WI38 (cell line): ENCODE data around the gene FAM156B.
"Not testable (repeated sequence)": the region's sequence is repeated elsewhere in the genome, so short reads cannot be mapped to it uniquely, and the experiment has no call there.

Experiments used
- H3K4me3 ChIP-seq: 2 replicates; pipeline ENCODE4 v1.5.1; 2011; ENCODE audit warnings: low read depth, mild to moderate bottlenecking, control low read depth, low read length
- TF ChIP-seq, protein P1 (sequence below): IDR thresholded peaks from 2 replicates; pipeline ENCODE4 v1.5.1; 2012; ENCODE audit warnings: low read depth, mild to moderate bottlenecking, control low read depth, low read length

FAM156B gene

DNA sequence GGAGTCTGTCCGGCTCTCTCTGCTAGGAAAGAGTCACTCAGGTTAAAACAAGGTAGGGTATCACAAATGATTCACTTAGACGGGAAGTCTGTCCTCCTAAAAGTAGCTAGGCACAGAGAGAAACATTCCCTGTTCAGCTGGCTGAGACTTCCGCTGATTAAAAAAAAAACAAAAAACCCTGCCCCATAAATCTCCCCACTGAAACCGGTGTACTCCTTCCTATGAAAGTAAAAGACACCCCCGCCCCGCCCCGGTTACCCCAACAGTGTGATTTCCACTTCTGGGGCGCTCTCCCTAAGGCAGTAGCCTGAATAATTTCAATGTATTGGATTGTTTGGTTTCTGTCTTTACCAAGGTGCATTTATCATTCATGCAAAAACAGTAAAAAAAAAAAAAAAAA lies 692 bp upstream of the FAM156B start:
- H3K4me3 ChIP-seq = not testable (repeated sequence)

DNA sequence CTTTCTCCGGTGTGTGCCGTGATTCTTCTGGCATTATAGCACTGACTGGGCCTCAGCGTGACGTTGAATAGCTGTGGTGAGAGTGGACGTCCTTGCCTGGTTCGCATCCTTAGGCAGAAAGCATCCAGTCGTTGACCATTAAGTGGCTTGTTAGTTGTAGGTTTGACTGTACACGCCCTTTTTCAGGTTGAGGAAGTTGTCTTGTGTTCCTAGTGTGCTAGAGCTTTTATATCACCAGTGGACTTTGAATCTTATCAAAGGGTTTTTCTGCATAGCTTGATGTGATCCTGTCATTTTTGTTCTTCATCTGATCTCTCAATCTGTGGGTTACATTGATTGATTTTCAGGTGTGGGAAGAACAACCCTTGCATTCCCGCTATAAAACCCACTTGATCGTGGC lies 8.4 kb downstream of the FAM156B start:
- not testable (repeated sequence) for H3K4me3 ChIP-seq

DNA sequence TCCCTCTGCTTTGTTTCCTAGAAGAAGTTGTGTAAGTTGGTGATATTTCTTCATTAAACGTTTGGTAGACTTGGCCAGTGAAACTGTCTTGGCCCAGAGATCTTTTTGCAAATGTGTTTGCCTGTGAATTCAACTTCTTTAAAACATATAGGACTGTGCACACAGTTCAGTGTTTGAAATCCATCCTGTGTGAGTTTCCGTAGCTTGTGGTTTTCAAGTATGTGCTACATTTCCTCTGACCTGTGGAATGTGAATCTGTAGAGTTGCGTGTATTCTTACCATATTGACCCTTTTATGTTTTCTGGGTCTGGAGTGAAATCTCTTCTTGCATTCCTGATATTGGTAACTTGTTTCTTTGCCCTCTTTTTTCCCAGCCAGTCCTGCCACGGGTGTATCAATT lies 8.9 kb downstream of the FAM156B start:
- not testable (repeated sequence) for H3K4me3 ChIP-seq

DNA sequence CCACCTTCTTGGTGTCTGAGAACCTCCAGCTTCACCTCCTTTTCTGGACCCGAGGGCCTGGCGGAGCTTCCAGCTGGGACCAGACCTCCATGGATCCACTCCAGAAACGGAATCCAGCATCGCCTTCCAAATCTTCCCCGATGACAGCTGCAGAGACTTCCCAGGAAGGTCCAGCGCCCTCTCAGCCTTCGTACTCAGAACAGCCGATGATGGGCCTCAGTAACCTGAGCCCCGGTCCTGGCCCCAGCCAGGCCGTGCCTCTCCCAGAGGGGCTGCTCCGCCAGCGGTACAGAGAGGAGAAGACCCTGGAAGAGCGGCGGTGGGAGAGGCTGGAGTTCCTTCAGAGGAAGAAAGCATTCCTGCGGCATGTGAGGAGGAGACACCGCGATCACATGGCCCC lies 10.0 kb downstream of the FAM156B start:
- not testable (repeated sequence) for H3K4me3 ChIP-seq

DNA sequence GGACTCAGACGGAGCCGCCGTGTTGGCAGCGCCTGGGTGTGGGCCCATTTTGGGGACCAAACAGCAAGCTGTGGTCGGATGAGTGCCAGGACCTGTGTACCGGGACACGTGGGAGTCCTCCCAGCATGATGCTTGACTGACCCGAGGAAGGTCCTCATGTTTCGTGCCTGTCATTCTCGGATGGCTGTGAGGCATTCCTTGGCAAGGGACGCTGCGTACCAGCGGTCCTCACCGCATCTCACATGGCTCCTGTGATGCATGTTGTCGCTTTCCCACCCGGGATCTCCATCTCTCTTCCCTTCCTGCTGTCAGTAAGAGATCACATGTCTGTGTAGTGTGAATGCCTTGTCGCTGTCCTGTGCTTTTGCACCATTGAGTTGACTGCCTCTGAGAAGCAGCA lies 10.8 kb downstream of the FAM156B start:
- not testable (repeated sequence) for H3K4me3 ChIP-seq

DNA sequence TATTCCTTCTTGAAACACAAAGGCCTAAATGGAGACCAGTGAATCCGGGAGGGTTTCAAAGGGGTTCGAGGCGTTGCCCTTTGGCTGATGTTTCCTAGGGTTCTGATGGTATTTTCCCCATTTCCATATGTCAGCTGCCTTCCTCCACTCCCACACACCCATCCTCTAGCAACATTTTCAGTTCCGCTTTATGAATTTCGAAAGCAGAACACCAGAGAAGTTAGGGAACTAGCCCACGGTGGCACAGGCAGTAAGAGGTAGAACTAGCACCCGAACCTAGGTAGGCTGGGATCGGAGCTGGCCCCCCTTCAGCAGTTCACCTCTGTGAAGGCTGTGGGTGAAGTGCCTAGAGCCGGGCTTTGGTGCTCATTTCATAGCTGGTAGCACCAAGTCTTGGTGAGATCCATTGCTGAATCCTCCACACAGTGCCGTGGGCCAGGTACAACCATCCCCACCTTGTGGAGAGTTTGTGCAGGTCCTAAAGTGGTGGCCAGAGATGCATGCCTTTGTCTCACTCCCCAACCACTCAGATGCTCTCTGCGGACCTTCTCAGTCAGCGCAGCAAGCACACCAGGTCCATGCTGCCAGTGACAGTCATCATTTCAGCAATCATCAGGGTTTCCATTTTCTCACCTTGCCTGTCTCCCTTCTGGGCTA lies 12.3 kb downstream of the FAM156B start:
- H3K4me3 ChIP-seq = not testable (repeated sequence)

DNA sequence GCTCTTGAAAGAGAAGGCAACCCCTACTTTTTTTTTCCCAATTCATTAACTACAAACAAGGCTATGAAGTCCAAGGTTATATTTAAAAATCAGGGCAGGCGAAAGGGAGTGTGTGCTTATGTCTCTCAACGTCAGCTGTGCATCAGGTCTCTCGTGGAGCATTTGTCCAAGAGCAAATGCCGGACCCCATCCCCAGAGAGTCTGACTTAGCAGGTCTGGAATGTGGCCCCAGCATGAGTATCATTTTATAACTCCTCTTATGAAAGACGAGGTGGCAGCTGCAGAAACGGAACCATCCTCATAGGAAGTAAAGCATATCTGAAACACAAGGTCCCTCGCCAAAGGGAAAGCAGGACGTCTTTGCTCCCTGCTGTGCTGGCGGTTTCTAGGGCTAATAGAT lies 16.6 kb downstream of the FAM156B start:
- H3K4me3 ChIP-seq = not testable (repeated sequence)

DNA sequence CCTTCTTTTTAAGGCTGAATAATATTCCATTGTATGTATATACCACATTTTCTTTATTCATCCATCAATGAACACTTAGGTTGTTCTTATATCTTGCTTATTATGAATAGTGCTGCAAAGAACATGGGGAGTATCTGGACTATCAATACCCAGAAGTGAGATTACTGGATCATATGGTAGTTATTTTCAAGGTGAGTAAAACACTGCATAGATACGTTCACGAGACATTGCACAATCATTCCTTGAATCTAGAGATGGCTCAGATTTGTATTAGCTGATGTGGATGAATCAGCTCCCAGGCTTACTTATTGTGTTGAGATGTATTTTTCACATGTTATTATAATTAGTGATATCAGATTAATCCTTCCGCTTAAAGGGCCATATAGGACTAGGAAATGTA lies 17.6 kb downstream of the FAM156B start:
- not testable (repeated sequence) for H3K4me3 ChIP-seq

DNA sequence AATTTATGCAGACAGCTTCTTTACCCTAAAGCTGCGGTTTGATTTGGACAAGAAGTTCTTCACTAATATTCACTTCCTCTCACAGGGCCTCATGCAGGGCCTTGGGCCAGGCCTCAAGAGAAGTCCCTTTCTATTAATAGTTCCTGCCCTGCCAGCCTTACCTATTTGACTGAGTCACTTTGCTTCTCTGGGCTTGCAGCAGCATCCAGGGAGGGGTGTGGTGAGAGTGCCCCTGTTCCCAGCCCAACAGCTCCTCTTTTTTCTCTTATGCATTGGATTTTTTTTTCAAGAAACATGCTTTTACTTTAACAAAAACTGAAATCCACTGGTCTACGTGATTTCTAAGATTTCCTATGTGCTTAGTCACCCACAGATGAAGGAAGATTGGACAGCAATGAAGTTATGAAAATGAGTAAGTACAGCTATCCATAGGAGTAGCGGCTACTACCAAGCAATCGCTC lies 26.7 kb downstream of the FAM156B start:
- no peak overlapping the region for H3K4me3 ChIP-seq
- TF ChIP-seq, protein P1, sequence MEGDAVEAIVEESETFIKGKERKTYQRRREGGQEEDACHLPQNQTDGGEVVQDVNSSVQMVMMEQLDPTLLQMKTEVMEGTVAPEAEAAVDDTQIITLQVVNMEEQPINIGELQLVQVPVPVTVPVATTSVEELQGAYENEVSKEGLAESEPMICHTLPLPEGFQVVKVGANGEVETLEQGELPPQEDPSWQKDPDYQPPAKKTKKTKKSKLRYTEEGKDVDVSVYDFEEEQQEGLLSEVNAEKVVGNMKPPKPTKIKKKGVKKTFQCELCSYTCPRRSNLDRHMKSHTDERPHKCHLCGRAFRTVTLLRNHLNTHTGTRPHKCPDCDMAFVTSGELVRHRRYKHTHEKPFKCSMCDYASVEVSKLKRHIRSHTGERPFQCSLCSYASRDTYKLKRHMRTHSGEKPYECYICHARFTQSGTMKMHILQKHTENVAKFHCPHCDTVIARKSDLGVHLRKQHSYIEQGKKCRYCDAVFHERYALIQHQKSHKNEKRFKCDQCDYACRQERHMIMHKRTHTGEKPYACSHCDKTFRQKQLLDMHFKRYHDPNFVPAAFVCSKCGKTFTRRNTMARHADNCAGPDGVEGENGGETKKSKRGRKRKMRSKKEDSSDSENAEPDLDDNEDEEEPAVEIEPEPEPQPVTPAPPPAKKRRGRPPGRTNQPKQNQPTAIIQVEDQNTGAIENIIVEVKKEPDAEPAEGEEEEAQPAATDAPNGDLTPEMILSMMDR = no peak

DNA sequence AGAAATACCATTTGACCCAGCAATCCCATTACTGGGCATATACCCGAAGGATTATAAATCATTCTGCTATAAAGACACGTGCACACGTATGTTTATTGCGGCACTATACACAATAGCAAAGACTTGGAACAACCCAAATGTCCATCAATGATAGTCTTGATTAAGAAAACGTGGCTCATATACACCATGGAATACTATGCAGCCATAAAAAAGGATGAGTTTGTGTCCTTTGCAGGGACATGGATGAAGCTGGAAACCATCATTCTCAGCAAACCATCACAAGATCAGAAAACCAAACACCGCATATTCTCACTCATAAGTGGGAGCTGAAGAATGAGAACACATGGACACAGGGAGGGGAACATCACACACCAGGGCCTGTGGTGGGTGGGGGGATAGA lies 33.1 kb downstream of the FAM156B start:
- H3K4me3 ChIP-seq = not testable (repeated sequence)

DNA sequence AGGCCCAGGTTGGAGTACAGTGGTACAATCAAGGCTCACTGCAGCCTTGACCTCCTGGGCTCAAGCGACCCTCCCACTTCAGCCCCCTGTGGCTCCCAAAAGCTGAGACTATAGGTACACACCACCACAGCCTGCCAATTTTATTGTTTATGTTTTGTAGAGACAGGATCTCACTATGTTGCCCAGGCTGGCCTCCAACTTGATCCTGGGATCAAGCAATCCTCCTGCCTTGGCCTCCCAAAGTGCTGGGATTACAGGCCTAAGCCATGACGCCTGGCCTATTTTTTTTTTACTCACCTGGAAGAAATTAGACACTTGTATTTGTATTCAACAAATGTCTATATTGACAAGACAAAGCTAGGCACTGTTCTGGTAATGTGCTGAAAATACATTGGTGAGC lies 36.1 kb downstream of the FAM156B start:
- TF ChIP-seq, protein P1 = no peak

DNA sequence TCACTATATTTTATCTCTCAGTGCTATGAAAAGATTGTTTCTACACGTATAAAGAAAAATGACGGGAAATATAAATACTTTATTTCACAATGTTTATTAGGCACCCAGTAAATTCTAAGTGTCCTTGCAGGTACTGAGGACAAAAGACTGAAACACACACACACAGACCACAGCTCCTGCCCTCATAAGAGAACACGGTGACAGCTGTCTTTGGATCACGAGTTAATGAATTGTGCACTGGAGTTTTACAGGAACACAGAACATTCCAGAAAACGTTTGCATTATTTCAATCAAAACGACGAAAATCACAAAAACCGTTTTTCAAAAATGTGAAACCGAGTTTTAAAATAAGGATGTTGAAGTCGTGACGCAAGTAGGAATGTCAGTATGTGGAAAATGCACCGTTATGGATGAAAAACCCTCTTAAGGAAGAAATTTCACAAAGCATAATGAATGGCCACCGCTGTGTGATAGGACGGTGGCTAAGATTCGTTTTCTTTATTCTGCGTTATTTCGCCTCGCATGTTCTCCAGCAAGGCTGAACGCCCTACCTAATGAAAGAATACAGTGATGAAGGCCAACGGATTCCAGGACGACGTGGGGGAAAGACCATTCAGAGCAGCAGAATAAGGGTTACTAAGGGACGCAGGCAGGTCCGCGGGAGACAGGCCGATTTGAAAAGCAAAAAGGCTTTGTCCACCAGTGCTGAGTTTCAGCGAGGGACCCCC lies 37.0 kb downstream of the FAM156B start:
- TF ChIP-seq, protein P1 = no peak
- peak overlapping the region; percentile 73 for H3K4me3 ChIP-seq

More for the DNA sequence above, 36.1 kb downstream of the FAM156B start:
- H3K4me3 ChIP-seq = no peak overlapping the region
